ENCODE measurements around the gene RPS6KA2.

Gene RPS6KA2

DNA sequence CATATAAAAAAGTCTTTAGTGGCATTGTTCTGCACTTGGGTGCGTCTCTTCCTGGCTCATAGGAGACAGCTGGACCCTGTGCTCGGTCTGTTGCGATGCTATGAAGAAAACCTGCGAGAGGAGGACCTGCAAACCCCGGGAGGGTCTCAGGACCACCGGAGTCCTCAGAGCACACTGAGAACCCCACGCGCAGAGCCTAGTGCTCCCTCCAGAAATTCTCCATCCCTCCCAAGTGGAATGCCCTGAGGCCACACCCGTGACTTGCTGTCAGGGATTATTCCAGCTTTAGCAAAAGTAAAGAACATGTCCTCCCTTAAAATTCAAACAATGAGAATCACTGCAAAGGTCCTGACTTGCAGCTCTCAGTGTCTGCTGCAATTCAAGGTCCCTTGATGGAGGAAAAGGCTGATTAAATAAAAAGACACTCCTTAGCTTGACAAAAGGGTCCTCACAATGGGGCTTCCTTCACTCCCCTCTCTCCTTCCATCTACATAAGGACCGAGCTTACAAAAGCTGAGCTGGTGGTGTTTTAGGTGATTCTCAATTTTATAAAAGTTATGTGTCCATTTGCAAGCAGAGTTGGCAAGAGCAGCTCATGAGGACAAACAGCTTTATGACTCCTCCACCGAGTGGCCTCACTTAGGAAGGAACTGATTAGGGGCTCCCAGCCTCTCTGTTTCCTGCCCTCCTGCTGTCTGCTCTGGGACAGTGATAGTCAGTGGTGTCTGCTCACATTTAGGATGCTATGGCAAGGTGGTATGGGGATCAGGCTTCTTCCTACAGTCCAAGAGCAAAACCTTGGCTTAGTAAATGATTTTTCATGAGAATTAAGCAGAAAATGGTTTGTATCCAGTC, 137.5 kb downstream of the RPS6KA2 start:
- DNase-seq (ENCODE audit: low read depth in 4 of 4, low spot score in 1 of 4): no peak

DNA sequence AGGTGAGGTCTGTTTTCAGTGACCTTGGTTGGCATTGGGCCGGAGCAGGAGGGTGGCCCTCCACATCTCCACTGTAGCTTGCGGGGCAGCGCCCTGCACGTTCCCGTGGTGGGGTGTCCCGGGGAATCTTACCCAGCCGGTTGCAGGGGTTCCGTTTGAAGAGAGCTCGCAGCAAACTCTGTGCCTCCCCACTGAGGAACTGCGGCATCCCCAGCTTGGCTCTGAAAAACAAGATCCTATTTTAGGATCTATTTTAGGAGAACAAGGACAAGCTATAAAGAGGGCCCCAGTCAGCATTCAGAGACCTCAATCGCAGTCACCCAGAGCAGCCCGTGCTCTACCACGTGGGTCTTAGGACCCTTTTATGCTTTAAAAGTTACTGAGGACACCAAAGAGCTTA, 138.3 kb downstream of the RPS6KA2 start:
- DNase-seq (ENCODE audit: low read depth in 4 of 4, low spot score in 1 of 4): no peak

GRCh38 chr6:166488076-166488685, 138.9 kb downstream of the RPS6KA2 start:
- peak; percentile 33 to 56 (median 49) for DNase-seq (ENCODE audit: low read depth in 4 of 4, low spot score in 1 of 4)

GRCh38 chr6:166487148-166487547, 139.9 kb downstream of the RPS6KA2 start:
- no peak for DNase-seq (ENCODE audit: low read depth in 4 of 4, low spot score in 1 of 4)

DNA sequence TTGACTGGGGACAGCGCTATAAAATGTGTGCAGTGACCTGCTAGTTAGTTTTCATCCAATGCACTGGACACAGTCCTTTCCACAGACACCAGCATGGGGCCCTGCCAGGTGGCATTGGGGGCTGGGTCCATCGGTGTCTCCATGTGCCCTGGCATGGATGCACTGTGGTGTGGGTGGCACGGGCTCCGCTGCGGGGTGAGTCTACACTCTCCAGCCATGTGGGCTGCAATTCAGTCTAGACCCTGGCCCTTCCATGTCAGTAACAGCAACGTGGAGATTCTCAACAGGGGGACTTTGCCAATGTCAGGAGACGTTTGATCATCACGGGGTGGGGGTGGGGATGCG, 140.5 kb downstream of the RPS6KA2 start:
- no peak for DNase-seq (ENCODE audit: low read depth in 4 of 4, low spot score in 1 of 4)

DNA sequence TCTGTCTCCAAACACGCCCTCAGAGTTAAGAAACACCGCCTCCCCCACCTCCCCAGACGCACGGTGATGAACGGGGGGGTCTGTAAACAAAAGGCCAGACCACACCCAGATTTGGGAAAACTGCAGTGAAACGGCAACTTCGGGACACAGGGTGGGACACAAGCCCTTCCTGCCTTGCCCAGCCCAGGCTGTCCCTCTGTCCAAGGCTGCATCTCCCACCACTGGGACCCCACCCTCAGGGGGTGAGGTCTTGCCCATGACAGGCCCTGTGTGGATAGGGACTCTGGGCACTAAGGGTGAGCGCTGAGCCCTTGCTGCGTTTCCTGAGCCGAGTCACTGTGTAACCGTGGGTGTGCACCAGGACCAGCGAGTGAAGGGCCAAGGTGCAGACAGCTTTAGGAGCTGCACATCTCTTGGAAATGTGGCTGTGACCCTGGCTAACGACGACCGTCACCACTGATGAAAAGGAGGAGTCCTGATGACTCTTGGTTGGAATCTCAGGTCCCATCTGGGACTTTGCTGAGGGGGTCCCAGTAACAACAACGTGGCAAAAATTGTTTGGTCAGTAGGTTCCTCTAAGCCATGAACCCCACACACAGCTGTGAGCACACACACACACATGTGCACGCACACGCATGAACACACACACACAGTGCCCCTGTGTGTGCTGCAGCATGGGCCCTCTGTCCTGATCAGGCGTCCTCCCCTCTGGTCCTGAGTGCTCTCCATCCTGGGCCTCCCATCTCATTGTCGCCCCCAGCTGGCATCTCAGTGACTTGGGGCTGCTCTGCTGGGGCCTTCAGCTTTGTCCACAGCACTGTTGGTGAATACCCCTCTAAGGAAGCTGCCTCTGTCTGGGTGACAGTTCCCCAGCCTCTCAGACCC, 141.2 kb downstream of the RPS6KA2 start:
- DNase-seq (ENCODE audit: low read depth in 4 of 4, low spot score in 1 of 4): no peak

DNA sequence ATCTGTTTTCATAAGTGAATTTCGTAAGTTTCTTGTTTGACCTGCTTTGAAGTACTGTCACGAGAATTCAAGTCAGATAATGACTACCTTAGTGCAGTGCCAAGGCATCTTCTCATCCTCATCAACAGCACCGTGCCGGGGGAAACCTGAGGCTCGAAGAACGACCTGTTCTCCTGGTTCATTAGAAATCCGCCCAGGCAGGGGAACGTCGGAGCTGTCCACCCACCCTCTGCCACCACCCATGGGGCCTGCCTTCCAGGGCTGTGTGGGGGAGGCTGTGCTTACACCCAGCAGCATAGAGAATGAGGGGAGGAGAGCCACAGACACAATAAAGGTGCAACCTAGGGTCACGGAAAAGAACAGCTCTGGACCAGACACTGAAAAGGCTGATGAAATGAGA, 142.2 kb downstream of the RPS6KA2 start:
- DNase-seq (ENCODE audit: low read depth in 4 of 4, low spot score in 1 of 4): no peak

- no peak for DNase-seq (ENCODE audit: low read depth in 4 of 4, low spot score in 1 of 4)
Observed at GRCh38 chr6:166483573-166484250, 143.3 kb downstream of the RPS6KA2 start.

DNA sequence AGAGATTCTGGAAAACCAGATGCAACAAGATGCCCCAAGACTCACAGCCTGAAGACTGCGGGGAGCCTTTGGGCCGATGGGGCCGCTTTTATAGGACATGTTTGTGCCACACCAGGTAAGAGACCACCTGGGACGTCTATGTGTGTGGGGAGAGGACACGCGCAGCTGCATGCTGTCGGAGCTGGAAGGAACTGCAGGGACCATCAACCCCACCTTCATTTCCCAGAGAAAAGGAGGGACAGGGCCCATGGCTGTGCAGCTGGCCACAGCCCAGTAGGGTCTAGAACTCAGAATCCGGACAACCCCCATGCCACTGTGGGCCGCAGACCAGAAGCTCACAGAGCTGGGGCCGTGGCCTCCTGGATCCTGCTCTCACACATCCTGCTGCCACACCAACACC, 144.0 kb downstream of the RPS6KA2 start:
- DNase-seq (ENCODE audit: low read depth in 4 of 4, low spot score in 1 of 4): no peak

DNA sequence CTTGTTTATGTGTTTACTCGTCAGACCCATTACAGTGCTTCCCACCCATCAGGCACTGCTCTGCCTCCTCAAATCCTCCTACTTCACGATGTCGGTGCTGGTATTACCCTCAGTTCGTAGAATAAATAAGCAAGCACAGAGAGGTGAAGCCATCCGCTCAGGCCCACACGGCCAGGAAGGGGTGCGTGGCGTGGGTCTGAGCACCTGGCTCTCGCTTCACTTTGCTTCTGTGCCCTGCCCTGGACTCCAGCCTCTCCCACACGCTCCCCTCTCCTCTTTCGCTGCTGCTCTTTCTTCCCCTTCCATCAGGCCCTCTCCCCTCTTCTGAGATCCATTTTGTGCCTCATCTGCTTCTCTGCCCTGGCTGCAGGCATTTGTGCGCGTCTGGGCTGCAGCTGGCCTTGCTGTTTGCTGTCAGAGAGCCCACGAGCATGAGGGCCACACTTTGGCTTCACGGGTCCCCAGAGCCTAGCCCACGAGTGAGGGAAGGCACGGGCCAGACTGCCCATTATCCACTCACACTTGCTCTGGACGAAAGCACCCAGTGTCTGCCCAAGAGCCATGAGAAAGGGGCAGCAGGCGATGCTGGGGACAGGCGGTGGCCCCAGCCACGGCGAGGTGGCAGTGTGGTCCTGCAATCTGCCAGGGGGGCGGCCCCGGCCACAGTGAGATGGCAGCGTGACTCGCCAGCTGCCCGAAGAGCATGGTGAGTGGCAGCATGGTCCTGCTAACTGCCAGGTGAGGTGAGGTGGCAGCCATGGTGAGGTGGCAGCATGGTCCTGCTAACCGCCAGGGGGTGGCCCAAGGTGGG, 148.1 kb downstream of the RPS6KA2 start:
- no peak for DNase-seq (ENCODE audit: low read depth in 4 of 4, low spot score in 1 of 4)

DNA sequence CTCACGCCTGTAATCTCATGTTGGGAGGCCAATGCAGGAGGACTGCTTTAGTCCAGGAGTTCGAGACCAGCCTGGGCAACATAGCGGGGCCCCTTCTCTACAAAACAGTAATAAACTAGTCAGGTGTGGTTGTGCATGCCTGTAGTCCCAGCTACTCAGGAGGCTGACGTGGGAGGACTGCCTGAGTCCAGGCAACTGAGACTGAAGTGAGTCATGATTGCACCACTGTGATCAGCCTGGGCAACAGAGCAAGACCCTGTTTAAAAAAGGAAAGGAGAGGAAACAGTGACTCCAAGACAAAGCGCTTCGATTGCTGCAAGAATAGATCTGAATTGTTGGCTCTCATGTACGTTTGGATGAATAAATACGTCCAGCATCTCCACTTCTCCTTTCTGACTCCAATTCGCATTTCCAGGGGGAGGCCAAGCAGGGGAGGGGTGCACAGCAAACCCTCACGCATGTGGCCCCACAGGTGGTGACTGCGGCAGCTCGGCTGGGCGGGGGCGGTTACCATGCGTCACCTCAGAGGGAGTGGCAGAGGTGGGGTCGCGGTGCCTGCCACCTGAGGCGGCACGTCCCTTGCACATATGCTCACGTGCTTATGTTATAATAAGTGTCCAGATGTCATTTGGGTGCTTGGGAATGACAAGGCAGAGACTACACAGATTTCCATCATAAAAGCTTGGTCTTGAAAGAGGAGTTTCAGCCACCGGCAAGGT, 149.2 kb downstream of the RPS6KA2 start:
- no peak for DNase-seq (ENCODE audit: low read depth in 4 of 4, low spot score in 1 of 4)

GRCh38 chr6:166476634-166477215, 150.3 kb downstream of the RPS6KA2 start:
- DNase-seq (ENCODE audit: low read depth in 4 of 4, low spot score in 1 of 4): no peak

GRCh38 chr6:166476061-166476591, 150.9 kb downstream of the RPS6KA2 start:
- DNase-seq (ENCODE audit: low read depth in 4 of 4, low spot score in 1 of 4): no peak

- DNase-seq (ENCODE audit: low read depth in 4 of 4, low spot score in 1 of 4): no peak
Observed at GRCh38 chr6:166474721-166475565, 152.1 kb downstream of the RPS6KA2 start.

DNA sequence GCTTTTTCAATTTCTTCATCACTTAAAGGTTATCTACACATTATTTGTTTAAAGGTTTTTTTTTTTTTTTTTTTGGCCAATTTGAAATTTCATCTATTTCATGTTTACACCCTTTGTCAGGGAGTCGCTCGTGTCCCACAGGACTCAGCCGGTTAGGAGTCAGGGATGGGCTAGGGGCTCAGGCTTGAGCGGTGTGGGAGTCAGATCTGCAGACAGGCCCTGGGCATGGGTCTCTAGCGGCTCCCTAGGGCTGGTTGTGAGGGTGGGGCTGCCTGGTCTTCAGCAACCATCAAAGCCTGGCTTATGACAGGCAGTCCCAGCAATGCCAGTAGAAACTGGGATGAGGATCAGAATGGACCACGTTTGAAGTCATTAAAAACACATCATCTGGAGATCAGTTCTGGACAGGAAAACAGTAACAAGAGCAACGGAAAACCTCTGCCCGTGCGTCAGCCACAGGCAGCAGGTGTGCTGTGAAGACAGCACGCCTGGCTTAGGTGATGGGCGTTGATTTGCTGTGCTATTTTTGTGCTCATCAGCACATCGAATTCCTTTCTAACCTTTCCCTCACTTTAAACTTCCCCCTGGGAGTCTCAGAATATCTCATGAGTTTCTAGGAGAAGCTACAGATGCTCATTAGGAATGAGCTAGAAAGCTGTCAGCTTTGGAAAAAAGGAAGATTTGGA, 153.0 kb downstream of the RPS6KA2 start:
- DNase-seq (ENCODE audit: low read depth in 4 of 4, low spot score in 1 of 4): no peak

GRCh38 chr6:166472636-166473035, 154.4 kb downstream of the RPS6KA2 start:
- no peak for DNase-seq (ENCODE audit: low read depth in 4 of 4, low spot score in 1 of 4)

DNA sequence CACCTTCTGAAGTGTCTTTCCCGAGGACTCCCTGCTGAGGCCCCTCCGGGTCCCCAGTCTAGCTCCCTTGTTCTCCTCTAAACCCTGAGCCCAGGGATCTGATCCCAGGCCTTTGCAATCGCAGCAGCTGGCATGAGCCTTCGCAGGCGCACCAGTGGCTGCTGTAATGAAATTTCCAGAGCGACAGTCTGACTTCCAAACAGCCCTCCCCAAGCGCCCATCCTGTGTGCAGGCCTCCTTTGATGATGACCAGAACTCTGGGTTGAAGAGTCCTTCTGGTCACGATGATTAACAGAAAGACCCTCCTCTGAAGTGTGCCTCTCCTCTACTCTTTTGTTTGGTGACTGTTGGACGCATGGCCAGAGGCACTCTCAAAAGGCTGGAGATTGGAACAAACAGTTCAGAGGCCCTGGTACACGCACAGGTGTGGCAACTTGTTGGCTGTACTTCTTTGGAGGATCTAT, 155.2 kb downstream of the RPS6KA2 start:
- DNase-seq (ENCODE audit: low read depth in 4 of 4, low spot score in 1 of 4): no peak
